CD4-positive, alpha-beta T cell (primary cell): Measurements from ENCODE around the gene DTNB. TPM values are rescaled to one million over a fixed set of nuclear protein-coding genes. Genes with fewer than 3 reads are reported as not detected.

ENCODE experiments used
- ATAC-seq: fragments of 200-7000 bp; cut with Tn5 transposase; one replicate; pipeline ENCODE4 v1.10.0; 2022; ENCODE audit warnings: mild to moderate bottlenecking; ENCODE audit not compliant: poor library complexity
- CTCF ChIA-PET: fragments of 350-600 bp; sonication (Branson Sonifier 250); formaldehyde crosslinking; loops from one replicate; lab custom pipeline; 2021; ENCODE audit warnings: antibody characterized with exemption, inconsistent platforms; lab: Charles Lee
- POLR2A ChIA-PET: fragments of 350-600 bp; sonication (Branson Sonifier 250); formaldehyde crosslinking; loops from one replicate; lab custom pipeline; 2021; ENCODE audit warnings: antibody characterized with exemption, inconsistent platforms; lab: Charles Lee
- DNase-seq, 14 experiments: peaks; one replicate each; pipeline ENCODE4 v3.0.0-alpha.2; 2013 to 2020; ENCODE audit warnings: mixed read lengths in 2 of 14
- H3K27ac ChIP-seq, 2 donors: one replicate each; pipeline versions ENCODE4 v1.5.1 to v1.7.0; 2013; ENCODE audit warnings: low read length in 2 of 2, low read depth in 1 of 2, mild to moderate bottlenecking in 1 of 2
- H3K27me3 ChIP-seq, 2 experiments: 1 replicate in 1 of 2; 2 replicates in 1 of 2; pipeline versions ENCODE4 v1.6.1 to v1.7.0; 2013; ENCODE audit warnings: low read length in 2 of 2, control low read depth in 1 of 2, mild to moderate bottlenecking in 1 of 2, moderate library complexity in 1 of 2; ENCODE audit not compliant: insufficient read depth in 2 of 2, control insufficient read depth in 1 of 2
- H3K36me3 ChIP-seq: one replicate; pipeline ENCODE4 v1.6.1; 2013; ENCODE audit warnings: low read length, control low read depth; ENCODE audit not compliant: insufficient read depth
- H3K4me1 ChIP-seq: one replicate; pipeline ENCODE4 v1.6.1; 2013; ENCODE audit warnings: low read length, control low read depth; ENCODE audit not compliant: insufficient read depth
- H3K4me3 ChIP-seq: one replicate; pipeline ENCODE4 v1.5.1; 2013; ENCODE audit warnings: mild to moderate bottlenecking, low read length, moderate library complexity
- H3K9me3 ChIP-seq, 2 experiments: 1 replicate in 1 of 2; 2 replicates in 1 of 2; pipeline versions ENCODE4 v1.6.1 to v1.7.0; 2013; ENCODE audit warnings: low read length in 2 of 2, mild to moderate bottlenecking in 2 of 2, control low read depth in 1 of 2, moderate library complexity in 1 of 2; ENCODE audit not compliant: control insufficient read depth in 1 of 2, insufficient read depth in 1 of 2
- H3K27ac Mint-ChIP-seq: one replicate; pipeline ENCODE4 v1.8.0; 2020; ENCODE audit warnings: mixed read lengths
- H3K27me3 Mint-ChIP-seq: one replicate; pipeline ENCODE4 v1.8.0; 2021; ENCODE audit warnings: mixed read lengths
- H3K36me3 Mint-ChIP-seq: one replicate; pipeline ENCODE4 v1.8.0; 2021; ENCODE audit warnings: low read depth, mixed read lengths
- H3K4me1 Mint-ChIP-seq: one replicate; pipeline ENCODE4 v1.8.0; 2021; ENCODE audit warnings: low read depth, mixed read lengths
- H3K4me3 Mint-ChIP-seq: one replicate; pipeline ENCODE4 v1.8.0; 2020; ENCODE audit warnings: mild to moderate bottlenecking, mixed read lengths
- H3K9me3 Mint-ChIP-seq: one replicate; pipeline ENCODE4 v1.8.0; 2020; ENCODE audit warnings: mixed read lengths
- intact Hi-C, 2 experiments: fragments of 100-400 bp; cut with DNase I in 1 of 2; cut with micrococcal nuclease in 1 of 2; formaldehyde crosslinking; loops; one replicate each; pipeline versions ENCODE4 v1.15.1 to v1.9.0; 2023 to 2025; cut with DNase I, micrococcal nuclease
- total RNA-seq, 174 experiments: library from RNA in 2 of 174; stranded (reverse) in 2 of 174; gene quantifications; one replicate each; pipeline ENCODE4 v1.2.3 and lab custom pipeline; 2021 to 2026
- TF ChIP-seq, protein P1 (sequence below): fragments of 200-600 bp; IDR thresholded peaks from one replicate; pipeline ENCODE4 v1.8.0; 2022; ENCODE audit warnings: antibody characterized with exemption, mild to moderate bottlenecking

Gene DTNB
- total RNA-seq, 2 experiments from 2014 or later = 30.1 to 33.6 TPM

GRCh38 chr2:25480561-25480960 is 192.8 kb downstream of the DTNB start:
- H3K27ac ChIP-seq = no peak overlapping the region
- peaks cover 12% of the 10 kb centered on the region for H3K36me3 ChIP-seq
- no peak for ATAC-seq
- H3K4me3 Mint-ChIP-seq = no peak overlapping the region
- no peak overlapping the region for H3K4me3 ChIP-seq
- TF ChIP-seq, protein P1, sequence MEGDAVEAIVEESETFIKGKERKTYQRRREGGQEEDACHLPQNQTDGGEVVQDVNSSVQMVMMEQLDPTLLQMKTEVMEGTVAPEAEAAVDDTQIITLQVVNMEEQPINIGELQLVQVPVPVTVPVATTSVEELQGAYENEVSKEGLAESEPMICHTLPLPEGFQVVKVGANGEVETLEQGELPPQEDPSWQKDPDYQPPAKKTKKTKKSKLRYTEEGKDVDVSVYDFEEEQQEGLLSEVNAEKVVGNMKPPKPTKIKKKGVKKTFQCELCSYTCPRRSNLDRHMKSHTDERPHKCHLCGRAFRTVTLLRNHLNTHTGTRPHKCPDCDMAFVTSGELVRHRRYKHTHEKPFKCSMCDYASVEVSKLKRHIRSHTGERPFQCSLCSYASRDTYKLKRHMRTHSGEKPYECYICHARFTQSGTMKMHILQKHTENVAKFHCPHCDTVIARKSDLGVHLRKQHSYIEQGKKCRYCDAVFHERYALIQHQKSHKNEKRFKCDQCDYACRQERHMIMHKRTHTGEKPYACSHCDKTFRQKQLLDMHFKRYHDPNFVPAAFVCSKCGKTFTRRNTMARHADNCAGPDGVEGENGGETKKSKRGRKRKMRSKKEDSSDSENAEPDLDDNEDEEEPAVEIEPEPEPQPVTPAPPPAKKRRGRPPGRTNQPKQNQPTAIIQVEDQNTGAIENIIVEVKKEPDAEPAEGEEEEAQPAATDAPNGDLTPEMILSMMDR = no peak
- POLR2A ChIA-PET = no interaction called here
- no peaks in the 10 kb centered on the region for H3K27me3 Mint-ChIP-seq
- H3K4me1 ChIP-seq = no peaks in the 10 kb centered on the region
- H3K27me3 ChIP-seq = no peaks in the 10 kb centered on the region
- no peak overlapping the region for H3K27ac Mint-ChIP-seq
- no peaks in the 10 kb centered on the region for H3K9me3 Mint-ChIP-seq
- intact Hi-C loops = no loop called here
- DNase-seq = no peak
- H3K9me3 ChIP-seq = peaks cover 4% of the 10 kb centered on the region in 2 experiments
- CTCF ChIA-PET = no interaction called here
- H3K4me1 Mint-ChIP-seq = no peaks in the 10 kb centered on the region
- peaks cover 62% of the 10 kb centered on the region for H3K36me3 Mint-ChIP-seq

DNA sequence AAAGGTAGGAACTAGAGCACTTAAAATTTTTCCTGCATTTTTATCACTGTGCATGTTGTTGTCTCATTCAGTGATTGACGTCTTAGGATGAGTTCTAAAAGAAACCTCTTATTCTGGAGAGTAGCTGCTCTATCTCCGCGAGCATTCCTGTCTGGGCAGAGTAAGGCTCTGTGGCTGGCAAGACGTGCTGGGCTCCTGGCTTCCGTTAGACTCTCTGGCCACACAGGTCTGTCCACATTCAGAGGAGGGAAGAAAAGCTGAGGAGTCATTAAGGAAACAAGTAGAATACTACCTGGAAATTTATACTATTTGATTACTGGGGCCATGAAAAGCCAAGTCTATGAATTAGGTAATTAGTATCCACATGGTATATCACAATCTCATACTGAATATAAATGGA is 193.6 kb downstream of the DTNB start:
- H3K27me3 ChIP-seq = no peaks in the 10 kb centered on the region
- no peak for ATAC-seq
- peaks cover 4 to 7% of the 10 kb centered on the region in 2 experiments for H3K9me3 ChIP-seq
- Mint-ChIP-seq H3K4me1 (no peaks in the 10 kb centered on the region), H3K9me3 (no peaks in the 10 kb centered on the region), H3K27me3 (no peaks in the 10 kb centered on the region), H3K27ac (no peak overlapping the region), H3K4me3 (no peak overlapping the region), H3K36me3 (peaks cover 70% of the 10 kb centered on the region)
- H3K4me1 ChIP-seq = no peaks in the 10 kb centered on the region
- H3K4me3 ChIP-seq = no peak overlapping the region
- ChIA-PET CTCF (no interaction called here), POLR2A (no interaction called here)
- TF ChIP-seq, protein P1 = no peak
- peaks cover 16% of the 10 kb centered on the region for H3K36me3 ChIP-seq
- no peak overlapping the region for H3K27ac ChIP-seq
- DNase-seq = no peak
- intact Hi-C loops = no loop called here

- Mint-ChIP-seq H3K27ac (no peak overlapping the region), H3K36me3 (peaks cover 79% of the 10 kb centered on the region), H3K4me3 (no peak overlapping the region), H3K27me3 (no peaks in the 10 kb centered on the region), H3K4me1 (no peaks in the 10 kb centered on the region), H3K9me3 (no peaks in the 10 kb centered on the region)
- Histone ChIP-seq H3K9me3 (peaks cover 4 to 7% of the 10 kb centered on the region in 2 experiments), H3K27ac (no peak overlapping the region), H3K4me3 (no peak overlapping the region), H3K27me3 (no peaks in the 10 kb centered on the region), H3K36me3 (peaks cover 16% of the 10 kb centered on the region), H3K4me1 (no peaks in the 10 kb centered on the region)
- ChIA-PET POLR2A (no interaction called here), CTCF (no interaction called here)
- DNase-seq (no peak), ATAC-seq (no peak)
- TF ChIP-seq, protein P1 = no peak
- intact Hi-C loops = no loop called here
Measured at GRCh38 chr2:25478736-25479135, 194.6 kb downstream of the DTNB start.
